H1 (cell line): ENCODE measurements around the gene NIPAL4. TPM values are rescaled to one million over a fixed set of nuclear protein-coding genes. Genes with fewer than 3 reads are reported as not detected.

ENCODE experiments used
- CTCF ChIA-PET: fragments of 300-600 bp; sonication (Branson Sonifier 250); formaldehyde crosslinking; loops from one replicate; lab custom pipeline; 2021; ENCODE audit not compliant: partially characterized antibody; lab: Charles Lee
- POLR2A ChIA-PET: fragments of 300-600 bp; sonication (Branson Sonifier 250); formaldehyde crosslinking; loops from one replicate; lab custom pipeline; 2021; ENCODE audit warnings: inconsistent platforms; ENCODE audit not compliant: partially characterized antibody; lab: Charles Lee
- DNase-seq, 2 experiments: peaks; one replicate each; pipeline versions ENCODE4 v3.0.0 to v3.0.0-alpha.2; 2010 to 2022; ENCODE audit warnings: low spot score in 2 of 2, low read depth in 1 of 2, mixed read lengths in 1 of 2
- FAIRE-seq: peaks from 2 replicates; lab custom pipeline; 2011; peaks lifted over from hg19 to GRCh38; lab: Jason Lieb, UNC
- H2AFZ ChIP-seq: 2 replicates; pipeline ENCODE4 v1.8.1; 2012; ENCODE audit warnings: low read length, inconsistent platforms
- H2AK5ac ChIP-seq: 2 replicates; pipeline ENCODE4 v1.6.1; 2013; ENCODE audit warnings: low read depth, low read length
- H2BK120ac ChIP-seq: replicated peaks from 2 replicates; pipeline ENCODE3; 2013; ENCODE audit warnings: low read depth, low read length, inconsistent platforms
- H2BK12ac ChIP-seq: 2 replicates; pipeline ENCODE4 v1.6.1; 2013; ENCODE audit warnings: low read depth, low read length
- H2BK15ac ChIP-seq: 2 replicates; pipeline ENCODE4 v1.6.1; 2013; ENCODE audit warnings: low read length
- H2BK20ac ChIP-seq: 2 replicates; pipeline ENCODE4 v1.6.1; 2013; ENCODE audit warnings: low read length
- H2BK5ac ChIP-seq: 2 replicates; pipeline ENCODE4 v1.6.1; 2013; ENCODE audit warnings: low read depth, low read length
- H3K14ac ChIP-seq: 2 replicates; pipeline ENCODE4 v1.6.1; 2013; ENCODE audit warnings: inconsistent platforms; ENCODE audit not compliant: insufficient read length
- H3K18ac ChIP-seq: 2 replicates; pipeline ENCODE4 v1.6.1; 2013; ENCODE audit warnings: low read length; ENCODE audit errors: extremely low read depth
- H3K23ac ChIP-seq: 2 replicates; pipeline ENCODE4 v1.6.1; 2013; ENCODE audit warnings: inconsistent platforms; ENCODE audit not compliant: insufficient read length
- H3K23me2 ChIP-seq: 2 replicates; pipeline ENCODE4 v1.6.1; 2013; ENCODE audit warnings: low read depth, low read length
- H3K27ac ChIP-seq: 2 replicates; pipeline ENCODE4 v1.6.1; 2011; ENCODE audit warnings: low read depth, low read length, inconsistent platforms
- H3K27me3 ChIP-seq, 4 experiments: replicated peaks in 1 of 4; 1 replicate in 1 of 4; 2 replicates in 3 of 4; pipeline versions ENCODE4 v1.6.1 to v1.8.1; 2011 to 2013; ENCODE audit warnings: low read length in 3 of 4, mild to moderate bottlenecking in 3 of 4, inconsistent platforms in 2 of 4, mixed read lengths in 2 of 4, moderate library complexity in 1 of 4; ENCODE audit not compliant: control insufficient read depth in 3 of 4, insufficient read depth in 3 of 4; ENCODE audit errors: extremely low read depth in 1 of 4
- H3K36me3 ChIP-seq, 4 experiments: 2 replicates each; pipeline versions ENCODE4 v1.6.1 to v1.8.1; 2011 to 2013; ENCODE audit warnings: mild to moderate bottlenecking in 4 of 4, low read length in 3 of 4, moderate library complexity in 2 of 4, control low read depth in 1 of 4, inconsistent platforms in 1 of 4; ENCODE audit not compliant: insufficient read depth in 4 of 4, control insufficient read depth in 2 of 4
- H3K4ac ChIP-seq: replicated peaks from 2 replicates; pipeline ENCODE3; 2013; ENCODE audit warnings: low read length, low read depth, mixed read lengths, inconsistent platforms; ENCODE audit not compliant: insufficient read length
- H3K4me1 ChIP-seq, 4 experiments: replicated peaks in 1 of 4; 1 replicate in 1 of 4; 2 replicates in 3 of 4; pipeline versions ENCODE4 v1.6.1 to v1.8.1; 2011 to 2013; ENCODE audit warnings: low read length in 3 of 4, inconsistent platforms in 2 of 4, mixed read lengths in 1 of 4; ENCODE audit not compliant: insufficient read depth in 4 of 4, control insufficient read depth in 3 of 4
- H3K4me2 ChIP-seq, 2 experiments: 2 replicates each; pipeline versions ENCODE4 v1.6.1 to v1.8.1; 2011 to 2013; ENCODE audit warnings: low read depth in 2 of 2, low read length in 2 of 2, control low read depth in 1 of 2, inconsistent platforms in 1 of 2, mild to moderate bottlenecking in 1 of 2; ENCODE audit not compliant: insufficient read depth in 1 of 2
- H3K4me3 ChIP-seq, 4 experiments: fragments of 200-600, 300-600 bp in 1 of 4; sonication (generic), shearing (Covaris generic), sonication (Bioruptor Twin) in 1 of 4; 2 replicates each; pipeline versions ENCODE4 v1.5.1 to v1.8.1; 2011 to 2016; ENCODE audit warnings: low read length in 4 of 4, low read depth in 3 of 4, control low read depth in 2 of 4, inconsistent platforms in 2 of 4, mild to moderate bottlenecking in 2 of 4, mixed read lengths in 1 of 4, moderate library complexity in 1 of 4; ENCODE audit not compliant: insufficient read depth in 2 of 4; ENCODE audit errors: extremely low read depth in 1 of 4
- H3K56ac ChIP-seq: replicated peaks from 2 replicates; pipeline ENCODE3; 2013; ENCODE audit warnings: low read depth, mild to moderate bottlenecking, mixed read lengths, low read length, inconsistent platforms; ENCODE audit not compliant: insufficient read length
- H3K79me1 ChIP-seq: 2 replicates; pipeline ENCODE4 v1.6.1; 2013; ENCODE audit warnings: low read depth, low read length, control low read depth
- H3K79me2 ChIP-seq, 2 experiments: 2 replicates each; pipeline versions ENCODE4 v1.6.1 to v1.8.1; 2012 to 2013; ENCODE audit warnings: low read length in 2 of 2, mild to moderate bottlenecking in 2 of 2, inconsistent platforms in 1 of 2; ENCODE audit not compliant: insufficient read depth in 2 of 2, control insufficient read depth in 1 of 2
- H3K9ac ChIP-seq, 4 experiments: replicated peaks in 1 of 4; 1 replicate in 1 of 4; 2 replicates in 3 of 4; pipeline versions ENCODE4 v1.6.1 to v1.8.1; 2011 to 2013; ENCODE audit warnings: low read depth in 3 of 4, low read length in 3 of 4, control low read depth in 2 of 4, mild to moderate bottlenecking in 2 of 4, moderate library complexity in 2 of 4, inconsistent platforms in 1 of 4; ENCODE audit errors: extremely low read depth in 1 of 4
- H3K9me3 ChIP-seq, 2 experiments: 2 replicates each; pipeline versions ENCODE4 v1.6.1 to v1.8.1; 2012 to 2013; ENCODE audit warnings: mild to moderate bottlenecking in 2 of 2, moderate library complexity in 2 of 2, control low read depth in 1 of 2, inconsistent platforms in 1 of 2, low read depth in 1 of 2, low read length in 1 of 2, mixed read lengths in 1 of 2; ENCODE audit not compliant: insufficient read depth in 2 of 2
- H4K20me1 ChIP-seq, 2 experiments: replicated peaks in 1 of 2; 2 replicates each; pipeline versions ENCODE3 to v1.8.1; 2011 to 2013; ENCODE audit warnings: inconsistent platforms in 2 of 2, low read length in 2 of 2, mild to moderate bottlenecking in 1 of 2; ENCODE audit not compliant: insufficient read depth in 2 of 2, control insufficient read depth in 1 of 2
- H4K5ac ChIP-seq: 2 replicates; pipeline ENCODE4 v1.6.1; 2013; ENCODE audit warnings: low read length, low read depth, mixed read lengths, inconsistent platforms; ENCODE audit not compliant: insufficient read length
- H4K8ac ChIP-seq: 2 replicates; pipeline ENCODE4 v1.8.0; 2013; ENCODE audit warnings: mild to moderate bottlenecking, moderate library complexity, low read length, inconsistent platforms; ENCODE audit not compliant: insufficient read depth; ENCODE audit errors: extremely low read depth
- H4K91ac ChIP-seq: replicated peaks from 2 replicates; pipeline ENCODE3; 2013; ENCODE audit warnings: low read length, mixed read lengths, inconsistent platforms; ENCODE audit not compliant: insufficient read length
- CHD2 ChIP-seq: IDR thresholded peaks from 2 replicates; pipeline ENCODE4 v1.6.1; 2012; ENCODE audit warnings: low read length, improper control_type of control experiment
- GABPA ChIP-seq: IDR thresholded peaks from 2 replicates; pipeline ENCODE4 v1.6.1; 2011; ENCODE audit warnings: mild to moderate bottlenecking, low read length, moderate library complexity, borderline replicate concordance; ENCODE audit not compliant: insufficient read depth
- WGBS, 2 experiments: shearing (Covaris generic) in 1 of 2; methylation state at CpG; one replicate each; pipeline versions ENCODE4 v1.1.6 to v1.1.7; 2013 to 2015; ENCODE audit warnings: low lambda C conversion rate in 2 of 2, mixed read lengths in 2 of 2, inconsistent platforms in 1 of 2, low coverage in 1 of 2, missing lambda C conversion rate in 1 of 2; ENCODE audit not compliant: insufficient replicate concordance in 2 of 2, insufficient coverage in 1 of 2, insufficient read length in 1 of 2; ENCODE audit errors: extremely low coverage in 1 of 2, missing lambda C conversion rate in 1 of 2; 5-methylcytosine and 5-hydroxymethylcytosine counted together
- polyA plus RNA-seq, 7 experiments: library from polyadenylated mRNA; depleted of rRNA in 3 of 7; stranded (reverse) in 5 of 7; unstranded in 2 of 7; fragments of >200 nt in 5 of 7; fragments of 200-250 nt in 2 of 7; gene quantifications; 1 replicate in 5 of 7; 2 replicates in 1 of 7; 4 replicates in 1 of 7; pipeline versions ENCODE4 v1.2.1 to v1.2.3, GENCODE V29; 2011 to 2013; ENCODE audit warnings: missing spikeins in 2 of 7, mixed read lengths in 2 of 7
- total RNA-seq: library from RNA; stranded (reverse); fragmentation: NEBNext Ultra II Directional; extraction: Animal tissue kit (Norgen Biotek cat#: 25700); gene quantifications from 2 replicates; pipeline ENCODE4 v1.2.1, GENCODE V29; 2021
- TF ChIP-seq, protein P1 (sequence below): IDR thresholded peaks from 2 replicates; pipeline ENCODE4 v1.6.1; 2012; ENCODE audit warnings: low read length, inconsistent platforms

Gene NIPAL4
- total and polyA plus RNA-seq, 2 of the 8 experiments (the other 6 are each of a cell fraction or from before 2014, with no cell fraction given) = 0.09 to 0.20 TPM

DNA sequence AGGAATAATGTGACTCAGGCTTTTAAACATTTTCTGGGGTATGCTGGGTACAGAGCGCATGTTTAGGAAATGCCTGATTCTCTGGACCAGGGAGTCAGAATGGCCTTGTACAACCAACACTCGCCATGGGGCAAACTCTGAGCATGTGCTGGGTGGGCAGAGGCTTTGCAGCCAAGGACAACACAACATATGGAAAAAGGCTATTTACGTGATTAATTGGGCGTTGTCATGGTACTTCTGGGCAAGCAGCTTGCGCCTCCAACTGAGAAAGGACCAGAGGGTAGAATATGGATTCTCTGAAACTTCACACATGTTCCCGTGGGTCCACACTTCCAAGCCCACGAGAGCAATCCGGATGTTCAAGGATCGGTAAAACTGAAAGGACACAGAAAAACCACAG is 49.1 kb downstream of the NIPAL4 start:
- Histone ChIP-seq H4K91ac (no peak overlapping the region), H3K18ac (no peak overlapping the region), H3K56ac (no peak overlapping the region), H3K23ac (no peak overlapping the region), H3K23me2 (no peaks in the 10 kb centered on the region), H3K36me3 (no peaks in the 10 kb centered on the region; a peak in 2 of 8 replicates), H4K8ac (no peak overlapping the region), H3K79me1 (no peaks in the 10 kb centered on the region), H4K20me1 (no peaks in the 10 kb centered on the region), H4K5ac (no peak overlapping the region), H3K9me3 (no peaks in the 10 kb centered on the region), H3K9ac (no peak overlapping the region), H2AFZ (no peak overlapping the region), H2BK12ac (no peak overlapping the region), H3K27me3 (no peaks in the 10 kb centered on the region), H3K79me2 (no peaks in the 10 kb centered on the region), H3K4me3 (no peak overlapping the region), H3K4me1 (no peaks in the 10 kb centered on the region; a peak in 1 of 7 replicates), H3K14ac (no peak overlapping the region), H3K4me2 (no peak overlapping the region), H2BK120ac (no peak overlapping the region), H2AK5ac (no peak overlapping the region), H2BK5ac (no peak overlapping the region), H2BK15ac (no peak overlapping the region), H3K4ac (no peak overlapping the region), H3K27ac (no peak overlapping the region), H2BK20ac (no peak overlapping the region)
- DNase-seq (no peak), FAIRE-seq (no peak)
- CTCF ChIA-PET = interaction anchor here (1.0 to 1.7 kb wide), 2 partner anchors 31 to 77 kb away, joined by 3 to 5 read pairs; no protein-coding TSS in a partner anchor
- 85% methylated on average over 9 of the region's 9 CpGs; no CpG with 5 or more reads in 1 of the 2 experiments for WGBS, 2 experiments
- POLR2A ChIA-PET = no interaction called here
- TF ChIP-seq CHD2 = no peak
- TF ChIP-seq GABPA = no peak
- TF ChIP-seq, protein P1, sequence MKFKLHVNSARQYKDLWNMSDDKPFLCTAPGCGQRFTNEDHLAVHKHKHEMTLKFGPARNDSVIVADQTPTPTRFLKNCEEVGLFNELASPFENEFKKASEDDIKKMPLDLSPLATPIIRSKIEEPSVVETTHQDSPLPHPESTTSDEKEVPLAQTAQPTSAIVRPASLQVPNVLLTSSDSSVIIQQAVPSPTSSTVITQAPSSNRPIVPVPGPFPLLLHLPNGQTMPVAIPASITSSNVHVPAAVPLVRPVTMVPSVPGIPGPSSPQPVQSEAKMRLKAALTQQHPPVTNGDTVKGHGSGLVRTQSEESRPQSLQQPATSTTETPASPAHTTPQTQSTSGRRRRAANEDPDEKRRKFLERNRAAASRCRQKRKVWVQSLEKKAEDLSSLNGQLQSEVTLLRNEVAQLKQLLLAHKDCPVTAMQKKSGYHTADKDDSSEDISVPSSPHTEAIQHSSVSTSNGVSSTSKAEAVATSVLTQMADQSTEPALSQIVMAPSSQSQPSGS = no peak
